Hematopoietic multipotent progenitor cell treated with erythropoietin and hydrocortisone succinate and interleukin-3 and kit ligand, for 17 days (in vitro differentiated cells): ENCODE data around the gene PDE4D.

Experiments used
- DNase-seq: peaks from one replicate; pipeline ENCODE4 v3.0.0-alpha.2; 2015; ENCODE audit warnings: low spot score

Gene PDE4D

GRCh38 chr5:59137846-59138245, 755.7 kb downstream of the PDE4D start:
- DNase-seq, result no peak

GRCh38 chr5:59136549-59136948, 757.0 kb downstream of the PDE4D start:
- no peak for DNase-seq

GRCh38 chr5:59134471-59135163, 758.9 kb downstream of the PDE4D start:
- DNase-seq, result no peak

- no peak for DNase-seq
Observed at GRCh38 chr5:59133764-59134261, 759.7 kb downstream of the PDE4D start.

- no peak for DNase-seq
Observed at GRCh38 chr5:59132131-59132530, 761.4 kb downstream of the PDE4D start.

GRCh38 chr5:59130431-59130830, 763.1 kb downstream of the PDE4D start:
- no peak for DNase-seq

- DNase-seq, result no peak
Observed at GRCh38 chr5:59128646-59129290, 764.8 kb downstream of the PDE4D start.

GRCh38 chr5:59126708-59127573, 766.6 kb downstream of the PDE4D start:
- no peak for DNase-seq

GRCh38 chr5:59126016-59126707, 767.4 kb downstream of the PDE4D start:
- DNase-seq, result no peak

- no peak for DNase-seq
Observed at GRCh38 chr5:59125011-59125961, 768.2 kb downstream of the PDE4D start.

- no peak for DNase-seq
Observed at GRCh38 chr5:59123595-59124561, 769.6 kb downstream of the PDE4D start.

GRCh38 chr5:59119480-59119879, 774.0 kb downstream of the PDE4D start:
- DNase-seq, result no peak

GRCh38 chr5:59117320-59117719, 776.2 kb downstream of the PDE4D start:
- DNase-seq, result no peak

- no peak for DNase-seq
Observed at GRCh38 chr5:59116231-59116865, 777.2 kb downstream of the PDE4D start.

- DNase-seq, result no peak
Observed at GRCh38 chr5:59115345-59115744, 778.2 kb downstream of the PDE4D start.

- DNase-seq, result no peak
Observed at GRCh38 chr5:59109383-59109782, 784.1 kb downstream of the PDE4D start.

GRCh38 chr5:59107692-59108091, 785.8 kb downstream of the PDE4D start:
- DNase-seq, result peak; percentile 5

GRCh38 chr5:59104400-59105127, 789.0 kb downstream of the PDE4D start:
- DNase-seq, result no peak

GRCh38 chr5:59103303-59103702, 790.2 kb downstream of the PDE4D start:
- DNase-seq, result no peak
